Stimulated activated naive CD8-positive, alpha-beta T cell treated with anti-CD3 and anti-CD28 coated beads, Interleukin-15, Interleukin-2, amounts not matched to agents 100 ng/mL and 50 ng/mL, for 24 hours (primary cell): ENCODE results near the gene SLC25A40.
A peak's percentile ranks its signal among the peaks of the same experiment; 100 is the strongest.
"Not testable (repeated sequence)": the region's sequence is repeated elsewhere in the genome, so short reads cannot be mapped to it uniquely, and the experiment has no call there.

Source experiments
- H3K27ac Mint-ChIP-seq: one replicate; pipeline ENCODE4 v1.8.0; 2021; ENCODE audit warnings: mild to moderate bottlenecking, mixed read lengths
- H3K27me3 Mint-ChIP-seq: one replicate; pipeline ENCODE4 v1.8.0; 2021; ENCODE audit warnings: mixed read lengths
- H3K36me3 Mint-ChIP-seq: one replicate; pipeline ENCODE4 v1.8.0; 2021; ENCODE audit warnings: low read depth, mixed read lengths
- H3K4me1 Mint-ChIP-seq: one replicate; pipeline ENCODE4 v1.8.0; 2021; ENCODE audit warnings: low read depth, mixed read lengths
- H3K4me3 Mint-ChIP-seq: one replicate; pipeline ENCODE4 v1.8.0; 2021; ENCODE audit warnings: mild to moderate bottlenecking, mixed read lengths
- H3K9me3 Mint-ChIP-seq: one replicate; pipeline ENCODE4 v1.8.0; 2021; ENCODE audit warnings: mixed read lengths

Gene SLC25A40

GRCh38 chr7:87876040-87876868 lies at the start of gene SLC25A40, which contains the start of gene DBF4:
Gene SLC25A40, minus strand, starts transcription at chr7:87876360. Its CDS starts 17,633 bp downstream, at chr7:87858727.
Gene DBF4, plus strand, starts transcription at chr7:87876493. Its CDS starts 240 bp downstream, at chr7:87876733.
- peak within 1 kb of the TSS; percentile 89 for H3K4me3 Mint-ChIP-seq
- H3K36me3 Mint-ChIP-seq, result peaks cover 58% of the 10 kb centered on the region
- no peaks in the 10 kb centered on the region for H3K27me3 Mint-ChIP-seq
- peak within 1 kb of the TSS; percentile 92 for H3K27ac Mint-ChIP-seq
- peaks cover 14% of the 10 kb centered on the region for H3K9me3 Mint-ChIP-seq
- H3K4me1 Mint-ChIP-seq, result peaks cover 58% of the 10 kb centered on the region

GRCh38 chr7:87922759-87923395 lies 46.7 kb upstream of the SLC25A40 start:
- not testable (repeated sequence) for H3K36me3 Mint-ChIP-seq, H3K27ac Mint-ChIP-seq, H3K4me1 Mint-ChIP-seq, H3K9me3 Mint-ChIP-seq, H3K4me3 Mint-ChIP-seq, H3K27me3 Mint-ChIP-seq

- H3K9me3 Mint-ChIP-seq, result no peaks in the 10 kb centered on the region
Observed at GRCh38 chr7:87920578-87920977, 44.4 kb upstream of the SLC25A40 start.

GRCh38 chr7:87919875-87920274 lies 43.7 kb upstream of the SLC25A40 start:
- Mint-ChIP-seq H3K9me3 (no peaks in the 10 kb centered on the region), H3K27ac (no peak overlapping the region), H3K4me1 (no peaks in the 10 kb centered on the region), H3K27me3 (peaks cover 6% of the 10 kb centered on the region), H3K4me3 (no peak overlapping the region), H3K36me3 (no peaks in the 10 kb centered on the region)

More at GRCh38 chr7:87920578-87920977, 44.4 kb upstream of the SLC25A40 start:
- H3K4me1 Mint-ChIP-seq, result no peaks in the 10 kb centered on the region
- no peak overlapping the region for H3K4me3 Mint-ChIP-seq
- H3K27me3 Mint-ChIP-seq, result peaks cover 6% of the 10 kb centered on the region
- no peak overlapping the region for H3K27ac Mint-ChIP-seq
- H3K36me3 Mint-ChIP-seq, result no peaks in the 10 kb centered on the region

- Mint-ChIP-seq H3K4me1 (no peaks in the 10 kb centered on the region), H3K4me3 (no peak overlapping the region), H3K9me3 (no peaks in the 10 kb centered on the region), H3K27me3 (peaks cover 3% of the 10 kb centered on the region), H3K27ac (no peak overlapping the region), H3K36me3 (no peaks in the 10 kb centered on the region)
Observed at GRCh38 chr7:87918740-87919139, 42.6 kb upstream of the SLC25A40 start.

- H3K27ac Mint-ChIP-seq, result no peak overlapping the region
- no peaks in the 10 kb centered on the region for H3K4me1 Mint-ChIP-seq
- H3K36me3 Mint-ChIP-seq, result peaks cover 8% of the 10 kb centered on the region
- H3K4me3 Mint-ChIP-seq, result no peak overlapping the region
- no peaks in the 10 kb centered on the region for H3K9me3 Mint-ChIP-seq
- no peaks in the 10 kb centered on the region for H3K27me3 Mint-ChIP-seq
Observed at GRCh38 chr7:87912121-87912520, 36.0 kb upstream of the SLC25A40 start.

- H3K27me3 Mint-ChIP-seq, H3K27ac Mint-ChIP-seq, H3K9me3 Mint-ChIP-seq, H3K4me3 Mint-ChIP-seq, H3K4me1 Mint-ChIP-seq: not testable (repeated sequence)
- H3K36me3 Mint-ChIP-seq, result peaks cover 23% of the 10 kb centered on the region
Observed at GRCh38 chr7:87908814-87909213, 32.7 kb upstream of the SLC25A40 start.

GRCh38 chr7:87907136-87907906 lies 31.2 kb upstream of the SLC25A40 start:
- H3K4me3 Mint-ChIP-seq, H3K27me3 Mint-ChIP-seq, H3K9me3 Mint-ChIP-seq, H3K27ac Mint-ChIP-seq, H3K4me1 Mint-ChIP-seq: not testable (repeated sequence)
- H3K36me3 Mint-ChIP-seq, result peaks cover 32% of the 10 kb centered on the region

GRCh38 chr7:87899255-87899654 lies 23.1 kb upstream of the SLC25A40 start:
- Mint-ChIP-seq H3K27me3 (no peaks in the 10 kb centered on the region), H3K9me3 (no peaks in the 10 kb centered on the region), H3K4me3 (no peak overlapping the region), H3K36me3 (peaks cover 72% of the 10 kb centered on the region), H3K27ac (no peak overlapping the region), H3K4me1 (no peaks in the 10 kb centered on the region)

- no peak overlapping the region for H3K27ac Mint-ChIP-seq
- no peak overlapping the region for H3K4me3 Mint-ChIP-seq
- no peaks in the 10 kb centered on the region for H3K9me3 Mint-ChIP-seq
- H3K27me3 Mint-ChIP-seq, result no peaks in the 10 kb centered on the region
- no peaks in the 10 kb centered on the region for H3K4me1 Mint-ChIP-seq
- H3K36me3 Mint-ChIP-seq, result peaks cover 69% of the 10 kb centered on the region
Observed at GRCh38 chr7:87895363-87895762, 19.2 kb upstream of the SLC25A40 start.

GRCh38 chr7:87886875-87887274 lies 10.7 kb upstream of the SLC25A40 start:
- Mint-ChIP-seq H3K4me3 (no peak overlapping the region), H3K36me3 (peaks cover 71% of the 10 kb centered on the region), H3K27ac (no peak overlapping the region), H3K9me3 (no peaks in the 10 kb centered on the region), H3K4me1 (no peaks in the 10 kb centered on the region), H3K27me3 (no peaks in the 10 kb centered on the region)

- Mint-ChIP-seq H3K27me3 (no peaks in the 10 kb centered on the region), H3K36me3 (peaks cover 78% of the 10 kb centered on the region), H3K4me3 (no peak overlapping the region), H3K27ac (no peak overlapping the region), H3K4me1 (peaks cover 8% of the 10 kb centered on the region), H3K9me3 (no peaks in the 10 kb centered on the region)
Observed at GRCh38 chr7:87885018-87885417, 8.9 kb upstream of the SLC25A40 start.

GRCh38 chr7:87882151-87882937 lies 6.2 kb upstream of the SLC25A40 start:
- no peak overlapping the region for H3K4me3 Mint-ChIP-seq
- no peaks in the 10 kb centered on the region for H3K9me3 Mint-ChIP-seq
- H3K4me1 Mint-ChIP-seq, result peaks cover 26% of the 10 kb centered on the region
- H3K36me3 Mint-ChIP-seq, result peaks cover 72% of the 10 kb centered on the region
- H3K27me3 Mint-ChIP-seq, result no peaks in the 10 kb centered on the region
- no peak overlapping the region for H3K27ac Mint-ChIP-seq

GRCh38 chr7:87878208-87878735 lies 2.1 kb upstream of the SLC25A40 start:
- Mint-ChIP-seq H3K27me3 (no peaks in the 10 kb centered on the region), H3K9me3 (no peaks in the 10 kb centered on the region), H3K4me1 (peaks cover 45% of the 10 kb centered on the region), H3K4me3 (peak overlapping the region; percentile 89), H3K36me3 (peaks cover 57% of the 10 kb centered on the region), H3K27ac (no peak overlapping the region)
